HG03457 (cell line): ENCODE measurements around the gene LEFTY2.
"Not testable (repeated sequence)": the region's sequence is repeated elsewhere in the genome, so short reads cannot be mapped to it uniquely, and the experiment has no call there.

Experiments used
- ATAC-seq: cut with Tn5 transposase; IDR thresholded peaks from one replicate; pipeline ENCODE4 v1.9.1; 2021; ENCODE audit warnings: moderate number of reproducible peaks; ENCODE audit not compliant: unreplicated experiment

LEFTY2 gene

DNA sequence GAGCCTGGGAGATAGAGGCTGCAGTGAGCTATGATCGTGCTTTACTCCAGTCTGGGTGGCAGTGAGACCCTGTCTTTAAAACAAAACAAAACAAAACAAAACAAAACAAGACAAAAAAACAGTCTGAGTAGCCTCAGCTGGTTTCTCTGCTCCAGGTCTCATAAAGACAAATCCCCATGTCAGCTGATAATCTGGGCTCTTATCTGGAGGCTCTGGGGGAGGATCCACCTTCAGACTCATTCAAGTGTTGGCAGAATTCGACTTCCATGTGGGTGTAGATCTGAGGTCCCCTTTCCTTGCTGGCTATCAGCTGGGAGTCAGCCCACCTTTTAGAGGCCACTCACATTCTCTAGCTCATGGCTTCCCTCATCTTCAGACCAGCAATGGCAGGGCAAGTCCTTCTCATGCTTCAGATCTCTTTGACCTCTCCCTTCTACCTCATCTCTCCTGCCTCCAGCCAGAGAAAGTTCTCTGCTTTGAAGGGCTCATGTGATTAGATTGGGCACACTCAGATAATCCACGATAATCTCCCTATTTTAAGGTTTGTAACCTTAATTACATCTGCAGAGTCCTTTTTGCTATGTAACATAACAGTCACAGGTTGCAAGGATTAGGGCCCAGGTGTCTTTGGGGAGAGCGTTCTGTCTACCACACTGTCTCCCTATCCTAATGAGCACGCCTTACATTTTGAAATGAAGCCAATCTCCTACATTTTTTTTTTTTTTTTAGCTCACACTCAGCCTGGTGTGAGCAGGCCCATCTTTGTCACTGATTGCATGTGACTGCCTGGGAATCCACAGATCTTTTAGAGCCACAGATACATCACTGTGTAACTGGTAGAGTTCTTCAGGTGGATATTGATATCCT is 9.5 kb downstream of the LEFTY2 start:
- no peak for ATAC-seq

DNA sequence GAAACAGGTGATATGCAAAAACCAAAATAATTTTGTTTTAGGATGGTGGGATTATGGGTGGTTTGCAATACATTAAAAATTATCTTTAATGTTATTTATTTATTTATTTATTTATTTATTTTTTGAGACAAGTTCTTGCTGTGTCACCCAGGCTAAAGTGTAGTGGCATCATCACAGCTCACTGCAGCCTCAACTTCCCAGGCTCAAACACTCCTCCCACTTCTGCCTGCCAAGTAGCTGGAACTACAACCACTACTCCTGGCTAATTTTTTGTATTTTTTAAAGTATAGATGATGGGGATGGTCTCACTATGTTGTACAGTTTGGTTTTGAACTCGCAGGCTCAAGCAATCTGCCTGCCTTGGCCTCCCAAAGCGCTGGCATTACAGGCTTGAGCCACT is 10.5 kb downstream of the LEFTY2 start:
- ATAC-seq = no peak

DNA sequence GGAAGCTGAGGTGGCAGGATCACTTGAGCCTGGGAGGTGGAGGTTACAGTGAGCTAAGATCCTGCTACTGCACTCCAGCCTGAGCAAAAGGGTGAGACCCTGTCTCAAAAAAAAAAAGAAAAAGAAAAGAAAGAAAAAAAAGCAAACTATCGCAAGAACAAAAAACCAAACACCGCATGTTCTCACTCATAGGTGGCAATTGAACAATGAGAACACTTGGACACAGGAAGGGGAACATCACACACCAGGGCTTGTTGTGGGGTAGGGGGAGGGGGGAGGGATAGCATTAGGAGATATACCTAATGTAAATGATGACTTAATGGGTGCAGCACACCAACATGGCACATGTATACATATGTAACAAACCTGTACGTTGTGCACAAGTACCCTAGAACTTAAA is 11.6 kb downstream of the LEFTY2 start:
- ATAC-seq = not testable (repeated sequence)

DNA sequence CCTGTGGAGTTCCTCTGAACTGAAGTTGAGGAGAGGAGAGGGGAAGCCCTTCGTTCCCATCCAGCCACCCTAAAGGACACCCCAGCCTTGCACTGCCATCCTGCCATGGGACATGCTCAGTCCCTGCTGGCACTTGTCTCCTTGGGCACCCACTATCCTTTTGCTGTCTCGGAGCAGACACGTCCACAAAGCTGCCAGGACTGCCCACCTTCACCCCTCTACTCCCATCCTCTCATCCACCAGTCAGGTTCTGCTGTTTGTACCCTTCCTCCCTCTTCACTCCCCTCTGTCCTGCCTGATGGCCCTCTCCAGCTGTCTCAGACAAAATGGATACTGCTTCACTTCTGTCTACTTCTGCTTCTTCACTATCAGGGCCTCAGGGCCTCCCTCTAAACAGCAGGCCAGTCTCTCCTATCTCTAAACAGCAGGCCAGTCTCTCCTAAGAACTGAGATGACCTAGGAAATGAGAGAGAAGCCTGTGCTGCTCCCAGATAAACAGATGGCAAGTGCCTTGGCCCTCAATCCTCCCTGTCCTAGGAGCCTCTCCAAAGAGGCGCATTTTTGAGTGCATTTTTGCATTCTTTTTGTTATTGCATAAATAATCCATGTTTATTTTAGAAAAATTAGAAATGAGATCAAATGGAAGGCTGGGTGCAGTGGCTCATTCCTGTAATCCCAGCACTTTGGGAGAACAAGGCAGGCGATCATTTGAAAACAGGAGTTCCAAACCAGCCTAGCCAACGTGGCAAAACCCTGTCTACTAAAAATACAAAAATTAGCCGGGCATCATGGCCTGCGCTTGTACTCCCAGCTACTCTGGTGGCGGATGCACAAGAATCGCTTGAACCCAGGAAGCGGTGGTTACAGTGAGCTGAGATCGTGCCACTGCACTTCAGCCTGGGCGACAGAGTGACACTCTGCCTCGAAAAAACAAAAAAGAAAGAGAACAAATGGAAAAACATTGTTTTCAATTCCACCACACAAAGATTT is 12.5 kb downstream of the LEFTY2 start:
- no peak for ATAC-seq

DNA sequence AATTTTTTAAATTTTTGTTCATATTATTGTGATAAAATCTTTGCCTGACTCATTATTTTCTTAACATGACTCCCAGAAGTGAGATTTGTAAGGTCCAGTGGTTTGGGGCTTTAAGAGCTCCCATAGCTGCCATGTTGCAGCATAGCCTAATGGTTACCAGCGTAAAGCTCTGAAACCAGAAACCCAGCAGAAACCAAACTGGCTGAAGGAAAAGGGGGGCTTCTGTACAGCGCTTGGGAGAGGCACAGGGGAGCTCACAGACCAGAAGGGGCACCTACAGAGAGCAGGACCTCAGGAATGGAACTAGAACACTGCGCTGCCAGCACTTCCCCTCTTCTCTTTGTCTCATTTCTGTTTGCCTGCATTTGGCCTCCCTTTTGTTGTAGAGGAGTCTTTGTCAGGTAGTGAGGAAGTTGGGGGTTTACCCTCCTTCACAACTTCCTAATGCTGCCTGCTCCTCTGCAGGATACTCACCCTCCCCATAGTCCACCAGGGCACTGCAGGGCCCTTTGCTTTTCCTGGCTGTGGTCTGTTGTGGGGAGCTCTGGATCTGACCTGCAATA is 14.4 kb downstream of the LEFTY2 start:
- ATAC-seq = no peak

DNA sequence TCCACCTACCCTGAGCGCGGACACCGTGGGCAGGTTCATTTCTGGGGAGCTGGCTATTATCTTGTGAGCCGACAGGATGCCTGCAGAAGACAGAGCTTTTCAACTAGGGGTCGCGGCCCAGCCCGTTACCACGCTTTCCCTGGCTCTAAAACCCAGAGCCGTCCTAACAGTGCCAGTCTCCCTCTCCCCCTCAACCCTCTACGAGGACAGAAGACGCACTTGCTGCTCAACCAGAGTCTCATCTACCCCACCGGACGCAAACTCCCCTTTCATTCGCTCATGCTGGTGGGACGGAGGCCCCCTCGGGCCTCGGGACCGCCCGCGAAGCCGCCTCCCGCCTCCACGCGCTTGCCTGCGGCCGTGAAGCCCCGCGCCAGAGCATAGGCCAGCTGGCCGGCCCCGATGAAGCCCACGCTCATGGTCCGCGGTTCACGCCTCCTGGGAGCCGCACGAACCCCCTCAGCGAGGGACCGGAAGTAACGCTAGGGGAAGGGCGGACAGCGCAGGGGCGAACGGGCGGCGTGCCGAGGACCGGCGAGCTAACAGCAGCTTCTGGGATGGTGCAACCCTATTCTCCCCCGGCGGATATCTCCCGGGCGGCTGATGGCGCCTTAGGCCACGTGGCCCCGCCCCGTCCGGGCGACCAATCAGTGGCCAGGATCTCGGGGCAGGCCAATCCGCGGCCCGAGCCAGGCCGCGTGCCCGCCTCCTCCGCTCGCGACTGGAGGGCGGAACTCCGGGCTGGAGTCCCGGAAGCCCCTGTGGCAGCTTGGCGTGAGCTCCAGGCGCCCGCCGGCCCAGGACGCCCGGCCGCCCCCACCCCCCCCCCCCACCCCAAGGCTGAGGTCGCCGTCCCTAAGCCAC is 17.1 kb downstream of the LEFTY2 start, which contains the start of gene PYCR2:
Gene PYCR2, minus strand, starts transcription at position 559 of the 864 bp plus-strand sequence. Its CDS starts 140 bp downstream, at position 419.
- ATAC-seq = peak; percentile 97

DNA sequence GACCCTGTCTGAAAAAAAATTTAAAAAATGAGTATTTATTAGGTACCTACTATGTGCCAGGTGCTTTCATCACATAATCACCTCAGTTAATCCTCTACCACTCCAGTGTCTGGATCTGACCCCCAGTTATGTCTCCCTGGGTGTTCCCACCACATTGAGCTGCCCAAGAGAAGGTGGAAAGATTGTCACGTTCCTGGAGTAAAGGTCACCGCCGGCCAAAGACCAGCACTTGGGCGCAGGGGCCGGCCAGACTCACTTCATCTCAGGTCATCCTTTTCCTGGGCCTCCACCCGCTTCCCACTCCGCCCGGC is 17.7 kb downstream of the LEFTY2 start:
- no peak for ATAC-seq

DNA sequence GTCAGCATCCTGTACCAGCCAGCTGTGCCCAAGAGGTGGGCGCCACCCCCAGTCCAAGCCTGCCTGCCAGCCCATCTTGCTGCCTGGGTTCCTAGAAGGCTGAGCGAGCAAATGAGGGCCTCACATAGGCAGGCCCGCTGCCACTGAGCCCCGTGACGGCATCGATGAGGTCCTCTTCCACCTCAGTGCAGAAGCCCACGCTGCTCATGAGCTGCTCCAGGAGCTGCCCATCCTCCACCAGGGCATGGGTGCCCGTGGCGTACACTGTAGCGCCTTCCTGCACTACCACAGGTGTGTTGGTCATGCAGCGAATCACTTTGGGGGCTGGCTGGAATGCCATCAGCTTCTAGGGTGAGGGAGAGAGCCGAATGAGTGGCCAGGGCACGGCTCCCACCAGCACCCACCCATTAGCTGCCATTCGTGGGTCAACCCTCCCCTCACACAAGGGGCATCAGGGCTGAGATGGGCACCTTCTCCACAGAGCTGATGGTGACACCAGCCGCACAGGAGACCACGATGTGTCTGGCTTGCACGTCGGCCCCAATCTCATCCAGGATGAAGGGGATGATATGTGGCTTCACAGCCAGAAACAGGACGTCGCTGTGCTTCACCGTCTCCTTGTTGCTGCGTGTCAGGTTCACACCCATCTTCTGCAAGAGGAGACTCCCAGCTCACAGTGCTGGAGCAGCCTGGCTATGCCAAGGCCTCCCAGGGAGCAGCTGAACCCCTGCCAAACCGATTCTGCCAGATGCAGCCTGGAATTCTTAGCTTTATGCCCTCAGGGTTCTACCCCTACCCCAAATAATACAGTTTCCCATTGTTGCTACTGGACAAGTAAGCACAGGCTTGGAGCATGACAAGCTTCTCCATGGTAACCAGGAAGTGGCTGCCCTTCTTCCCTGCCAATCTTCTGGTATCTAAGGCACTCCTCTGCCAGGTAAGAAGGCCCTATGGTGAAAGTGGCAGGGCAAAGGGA is 19.0 kb downstream of the LEFTY2 start:
- ATAC-seq = no peak

DNA sequence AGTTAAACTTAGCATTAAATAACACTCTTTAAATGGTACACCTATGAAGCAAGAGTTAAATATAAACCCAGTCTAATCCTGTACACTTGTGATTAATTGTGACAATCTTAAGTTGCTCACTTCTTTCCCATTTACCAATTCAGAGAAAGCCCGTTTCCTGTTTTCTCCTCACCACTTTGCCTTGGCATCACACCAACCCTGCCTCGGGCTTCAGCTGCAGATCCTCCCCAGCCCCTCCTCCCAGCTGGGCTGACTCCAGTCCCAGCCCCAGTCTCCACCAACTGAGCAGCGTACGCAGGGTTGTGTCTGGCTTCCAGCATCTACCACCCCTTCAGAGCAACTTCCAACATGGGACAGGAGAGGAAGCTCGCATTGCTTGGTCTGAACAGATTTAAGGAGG is 21.1 kb downstream of the LEFTY2 start:
- no peak for ATAC-seq

DNA sequence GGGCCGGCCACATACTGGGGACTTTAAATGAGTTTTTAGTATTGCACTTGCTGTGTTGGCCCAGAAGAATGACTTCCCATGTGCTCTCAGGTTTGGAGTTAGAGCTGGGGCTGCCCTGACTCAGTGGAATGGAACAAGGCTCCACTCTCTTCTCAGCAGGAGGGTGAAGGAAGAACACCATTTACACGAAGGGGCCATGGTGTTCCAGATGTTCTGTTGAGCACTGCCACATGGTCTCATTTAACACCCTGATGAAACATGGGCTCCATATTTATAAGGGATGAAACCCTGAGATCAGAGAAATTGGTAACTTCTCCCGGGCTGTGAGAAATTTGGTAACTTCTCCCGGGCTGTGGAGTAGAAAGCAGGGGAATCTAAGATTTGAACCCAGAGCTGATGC is 22.7 kb downstream of the LEFTY2 start:
- ATAC-seq = no peak

DNA sequence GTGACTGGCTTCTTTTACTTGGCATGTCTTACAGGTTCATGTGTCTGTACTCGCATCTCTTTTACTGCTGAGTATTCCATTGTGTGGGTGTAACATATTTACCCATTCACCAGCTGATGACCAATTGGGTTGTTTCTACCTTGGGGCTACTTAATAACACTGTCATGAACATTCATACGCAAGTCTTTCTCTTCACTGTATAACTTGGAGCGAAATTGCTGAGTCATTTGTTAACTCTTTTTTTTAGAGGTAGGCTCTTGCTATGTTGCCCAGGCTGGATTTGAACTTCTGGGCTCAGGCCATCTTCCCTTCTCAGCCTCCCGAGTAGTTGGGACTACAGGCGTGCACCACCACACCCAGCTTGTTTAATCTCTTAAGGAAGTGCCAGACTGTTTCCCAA is 23.5 kb downstream of the LEFTY2 start:
- ATAC-seq = no peak

DNA sequence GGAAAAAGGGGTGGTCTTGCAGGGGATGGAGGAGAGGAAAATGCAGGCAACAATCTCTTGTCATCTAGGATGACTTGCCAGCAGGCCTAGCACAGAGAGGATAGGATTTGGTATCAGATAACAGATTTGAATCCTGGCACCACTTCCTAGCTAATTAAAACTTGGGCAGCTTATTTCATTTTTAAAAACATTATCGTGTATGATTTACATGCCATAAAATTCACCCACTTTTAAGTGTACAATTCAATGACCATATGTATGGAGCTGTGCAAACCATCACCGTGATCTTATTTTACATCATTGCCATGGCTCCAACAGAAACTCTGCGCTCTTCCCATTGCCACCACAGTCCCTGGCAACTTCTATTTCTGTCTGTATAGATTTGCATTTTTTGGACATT is 23.9 kb downstream of the LEFTY2 start:
- no peak for ATAC-seq

DNA sequence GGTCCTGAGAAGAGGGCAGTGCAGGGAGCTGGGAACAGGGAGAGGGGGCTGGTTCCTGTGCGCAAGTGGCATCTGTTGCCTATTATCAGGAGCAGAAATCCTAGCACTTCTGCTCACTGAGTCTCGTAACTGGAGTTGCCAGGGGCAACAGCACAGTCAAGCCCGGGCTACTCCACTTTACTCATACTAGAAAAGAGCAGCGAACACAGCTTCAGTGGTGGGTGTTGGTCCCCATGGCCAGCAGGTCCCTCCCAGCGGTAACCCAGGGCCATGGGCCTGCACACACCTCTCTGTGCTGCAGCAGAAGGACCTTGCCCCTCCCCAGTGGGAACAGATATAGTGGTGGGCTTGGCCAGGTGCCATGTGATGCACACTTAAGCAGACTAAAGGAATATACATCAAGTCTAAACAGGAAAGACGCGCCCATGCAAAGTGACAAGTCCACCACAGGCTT is 25.5 kb downstream of the LEFTY2 start:
- ATAC-seq = no peak

DNA sequence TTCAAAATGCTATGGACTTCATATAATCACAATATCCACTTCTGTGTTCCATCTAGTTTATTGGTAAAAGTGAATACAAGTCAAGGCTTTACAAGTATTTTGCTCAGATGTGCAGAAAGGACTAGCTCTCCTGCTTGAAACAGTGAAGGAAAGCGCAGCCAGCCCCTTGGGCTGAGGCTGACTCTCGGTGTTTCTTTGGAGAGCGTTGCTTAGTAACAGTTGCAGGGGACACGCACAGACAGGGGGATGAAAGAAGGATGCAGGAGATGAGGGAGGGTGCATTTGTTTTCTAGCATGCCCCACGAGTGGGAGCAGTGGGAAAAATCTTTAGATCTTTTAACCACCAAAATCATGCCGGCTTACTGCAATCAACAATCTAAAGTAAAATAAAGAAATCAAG is 26.1 kb downstream of the LEFTY2 start:
- ATAC-seq = no peak

DNA sequence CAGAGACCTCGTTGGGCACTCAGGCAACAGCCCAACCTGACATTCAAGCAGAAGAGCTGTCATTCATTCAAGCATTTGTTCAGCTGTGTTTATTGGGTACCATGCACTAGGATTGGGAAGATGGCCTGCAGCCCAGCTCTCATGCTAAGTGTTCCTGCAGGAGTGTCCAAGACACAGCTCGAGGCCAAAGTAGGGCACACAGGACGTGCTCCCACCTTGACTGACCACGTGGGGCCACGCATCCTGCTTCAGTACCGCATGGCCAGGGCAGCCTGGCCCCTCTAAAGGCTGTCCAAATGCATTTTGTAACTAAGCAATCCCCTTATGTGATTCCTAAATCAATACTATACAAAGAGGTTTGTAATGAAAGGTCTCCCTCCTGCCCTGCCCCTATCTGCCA is 26.6 kb downstream of the LEFTY2 start:
- ATAC-seq = no peak

DNA sequence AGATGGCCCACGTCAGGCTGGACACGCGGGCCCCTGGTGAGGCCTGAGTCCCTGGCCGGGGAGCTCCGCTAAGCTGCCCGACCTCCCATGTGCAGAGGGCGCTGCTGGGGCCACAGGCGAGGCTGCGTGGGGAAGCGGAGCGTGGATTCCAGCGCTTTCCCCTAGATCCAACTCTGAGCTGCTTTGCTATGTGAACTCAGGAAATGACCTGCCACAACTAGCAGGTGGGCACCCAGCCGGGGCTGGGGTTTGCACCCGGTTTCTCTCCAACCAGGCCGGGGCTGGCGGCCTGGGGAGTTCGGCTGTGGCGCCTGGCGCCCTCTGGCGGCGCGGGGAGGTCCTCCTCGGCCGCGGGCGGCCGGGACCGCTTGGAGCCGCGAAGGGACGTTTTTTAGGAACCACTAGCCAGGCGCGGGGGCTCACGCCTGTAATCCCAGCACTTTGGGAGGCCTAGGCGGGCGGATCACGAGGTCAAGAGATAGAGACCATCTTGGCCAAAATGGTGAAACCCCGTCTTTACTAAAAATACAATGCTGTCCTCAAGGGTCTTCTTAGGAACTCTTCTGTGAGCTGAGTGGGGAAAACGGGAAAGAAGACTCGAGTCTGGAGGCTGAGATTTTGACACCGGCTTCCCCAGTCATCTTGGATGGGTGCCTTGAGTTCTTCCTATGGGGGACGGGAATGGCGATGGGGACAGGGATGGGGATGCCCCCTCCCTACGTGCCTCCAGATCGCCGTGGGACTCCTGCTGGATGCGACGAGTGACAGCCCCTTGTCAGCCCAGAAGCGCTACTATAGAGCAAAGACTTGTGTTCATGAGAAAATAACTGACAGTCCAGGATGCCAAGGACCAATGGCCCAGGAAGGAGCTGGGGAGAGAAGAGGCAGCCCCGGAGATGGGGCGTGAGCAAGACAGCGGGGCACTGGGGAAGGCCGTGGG is 29.6 kb downstream of the LEFTY2 start:
- no peak for ATAC-seq

DNA sequence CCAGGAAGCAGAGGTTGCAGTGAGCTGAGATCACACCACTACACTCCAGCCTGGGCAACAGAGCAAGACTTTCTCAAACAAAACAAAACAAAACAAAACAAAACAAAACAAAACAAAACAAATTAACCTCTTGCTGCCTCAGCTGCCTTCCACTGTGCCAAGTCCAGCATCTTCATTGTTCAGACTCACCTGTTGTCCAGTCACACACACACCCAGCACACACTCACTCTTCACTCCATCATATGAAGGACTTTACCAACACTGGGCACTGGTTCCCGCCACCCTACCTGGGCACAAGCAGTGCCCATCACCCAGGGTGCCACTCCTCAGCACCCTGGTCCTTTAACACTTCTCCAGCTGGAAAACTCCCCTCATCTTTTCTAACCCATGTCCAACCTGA is 31.5 kb downstream of the LEFTY2 start:
- no peak for ATAC-seq

DNA sequence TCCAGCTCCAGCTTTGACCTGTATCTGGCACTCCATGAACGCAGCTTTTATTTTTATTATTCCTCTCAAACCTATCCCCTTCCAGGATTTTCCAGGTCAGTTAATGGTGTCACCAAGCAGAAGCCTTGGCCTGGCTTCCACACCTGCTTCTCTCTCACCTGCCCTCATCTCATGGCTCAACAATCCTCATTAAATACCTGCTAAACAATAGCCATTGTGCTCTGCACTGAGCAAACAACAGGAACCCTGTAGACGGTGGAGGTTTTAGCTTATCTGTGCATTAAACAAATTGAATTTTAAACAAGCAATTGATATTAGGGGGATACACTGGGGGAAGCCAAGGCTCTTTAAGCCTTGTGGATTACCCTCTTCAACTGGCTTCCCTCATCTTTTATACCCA is 32.2 kb downstream of the LEFTY2 start:
- ATAC-seq = no peak
